GM18526 (cell line): Measurements from ENCODE around the gene TTC33.
A peak's percentile ranks its signal among the peaks of the same experiment; 100 is the strongest.

Experiments used
- POLR2A ChIP-seq: IDR thresholded peaks from 3 replicates; pipeline ENCODE4 v1.6.1; 2011; ENCODE audit not compliant: insufficient read length; ENCODE audit errors: extremely low read depth

TTC33 gene

DNA sequence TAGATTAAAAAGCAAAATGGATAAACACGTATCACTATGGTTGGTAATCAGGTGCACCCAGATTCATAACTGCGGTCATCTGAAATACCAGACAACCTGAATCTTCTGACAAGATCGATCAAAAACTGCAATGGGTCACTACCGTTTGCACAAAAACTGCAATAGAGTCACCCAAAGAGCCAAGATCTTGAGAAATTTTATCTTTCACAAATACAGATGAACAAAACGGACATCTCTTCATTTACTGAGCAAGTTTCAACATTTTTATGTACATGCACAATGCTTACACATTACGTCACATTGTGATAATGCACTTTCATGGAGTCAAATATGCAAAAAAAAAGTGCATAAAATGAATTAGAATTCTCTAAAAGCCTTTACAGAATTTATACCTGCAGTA, 23.8 kb upstream of the TTC33 start:
- TF ChIP-seq POLR2A, result no peak

DNA sequence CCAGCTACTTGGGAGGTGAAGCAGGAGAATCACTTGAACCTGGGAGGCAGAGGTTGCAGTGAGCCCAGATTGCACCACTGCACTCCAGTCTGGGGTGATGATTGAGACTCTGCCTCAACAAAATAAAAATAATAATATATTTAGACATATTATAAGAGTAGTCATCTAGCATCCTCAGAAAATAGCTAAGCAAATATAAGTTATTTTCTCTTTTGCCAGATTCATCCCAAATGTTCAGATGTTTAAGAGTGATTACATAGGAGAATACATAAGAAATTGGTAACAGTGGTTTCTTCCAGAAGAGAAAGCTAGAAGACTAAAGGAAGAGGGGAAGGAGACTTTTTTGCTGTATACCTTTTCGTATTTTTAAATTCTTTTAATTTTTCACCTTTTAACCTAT, 22.4 kb upstream of the TTC33 start:
- no peak for TF ChIP-seq POLR2A

DNA sequence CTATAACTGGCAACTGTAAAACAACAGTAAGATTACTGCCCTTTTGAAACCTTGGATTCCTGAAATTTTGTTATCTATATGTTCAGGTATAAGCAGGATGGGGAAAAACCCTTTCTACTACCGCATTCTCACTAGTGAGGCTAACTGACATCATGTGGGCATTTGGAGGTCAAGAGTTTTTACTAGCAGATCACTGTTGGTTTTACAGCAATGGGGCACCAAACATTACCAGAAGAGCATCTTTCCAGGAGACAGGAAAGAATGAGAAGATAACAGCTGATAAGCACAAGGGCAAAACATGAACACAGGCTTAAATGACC, 20.9 kb upstream of the TTC33 start:
- no peak for TF ChIP-seq POLR2A

DNA sequence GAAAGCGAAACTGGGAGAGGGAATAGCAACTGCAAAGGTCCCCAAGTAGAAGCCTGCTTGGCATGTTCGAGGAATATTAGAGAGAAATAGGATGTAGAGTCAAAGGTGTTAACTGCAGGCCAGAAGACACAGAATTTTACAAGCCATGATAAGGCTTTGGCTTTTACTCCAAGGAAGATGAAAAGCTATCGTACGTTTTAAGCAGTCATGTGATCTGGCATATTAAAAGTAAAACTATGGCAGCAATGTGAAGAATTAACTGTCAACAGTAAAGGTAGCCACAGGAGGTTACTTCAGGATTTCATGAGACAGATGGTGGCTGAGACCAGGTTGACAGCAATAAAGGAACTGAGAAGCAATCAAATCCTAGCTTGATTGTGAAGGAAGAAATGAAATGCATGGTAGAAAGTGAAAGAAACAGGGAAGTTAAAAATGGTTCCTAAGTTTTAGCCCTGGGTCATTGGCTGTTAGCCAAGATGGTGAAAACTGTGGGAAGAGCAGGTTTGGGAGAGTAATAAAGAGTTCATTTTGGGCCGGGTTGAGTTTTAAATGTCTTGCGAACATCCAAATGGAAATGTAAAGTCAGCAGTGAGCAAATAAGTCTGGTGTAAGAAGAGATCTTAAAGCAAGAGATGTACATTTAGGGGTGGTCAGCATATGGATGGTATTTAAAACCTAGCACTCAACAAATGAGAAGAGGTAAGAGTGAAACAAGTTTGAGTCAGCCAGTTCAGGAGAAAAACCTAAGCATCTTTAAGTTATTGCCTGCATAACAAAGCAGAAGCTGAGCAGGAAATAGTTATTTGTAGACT, 20.3 kb upstream of the TTC33 start:
- no peak for TF ChIP-seq POLR2A

DNA sequence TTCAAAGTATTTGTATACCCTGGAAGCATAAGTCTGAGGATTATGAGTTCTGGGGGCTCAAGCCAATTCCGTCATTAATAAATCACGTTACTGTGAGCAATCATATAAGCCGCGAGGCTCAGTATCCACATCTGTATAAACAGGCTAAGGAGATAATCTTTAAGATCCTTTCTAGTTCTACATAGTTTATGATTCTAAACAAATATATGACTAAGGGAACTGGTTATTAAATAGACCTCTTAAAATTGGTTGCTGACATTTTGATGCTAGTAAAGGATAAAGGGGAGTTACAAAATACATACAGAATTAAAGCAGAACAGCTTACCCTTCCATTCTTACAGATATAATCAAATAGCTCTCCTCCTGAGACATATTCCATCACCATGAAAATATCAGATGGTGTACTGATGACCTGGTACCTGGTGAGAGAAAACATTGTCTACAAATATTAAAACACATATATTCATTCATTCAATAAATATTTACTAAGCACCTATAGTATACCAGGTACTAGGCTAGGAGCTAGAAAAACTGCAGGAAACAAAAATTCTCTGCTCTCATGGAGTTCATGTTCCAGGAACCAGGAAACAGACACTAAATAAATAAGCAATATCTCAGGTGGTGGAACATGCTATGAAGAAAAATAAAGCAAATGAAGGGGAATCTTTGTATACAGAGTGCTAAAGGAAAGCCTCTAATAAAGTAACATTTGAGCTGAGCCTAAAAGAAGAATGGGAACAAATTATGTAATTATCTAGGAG, 19.5 kb upstream of the TTC33 start:
- no peak for TF ChIP-seq POLR2A

DNA sequence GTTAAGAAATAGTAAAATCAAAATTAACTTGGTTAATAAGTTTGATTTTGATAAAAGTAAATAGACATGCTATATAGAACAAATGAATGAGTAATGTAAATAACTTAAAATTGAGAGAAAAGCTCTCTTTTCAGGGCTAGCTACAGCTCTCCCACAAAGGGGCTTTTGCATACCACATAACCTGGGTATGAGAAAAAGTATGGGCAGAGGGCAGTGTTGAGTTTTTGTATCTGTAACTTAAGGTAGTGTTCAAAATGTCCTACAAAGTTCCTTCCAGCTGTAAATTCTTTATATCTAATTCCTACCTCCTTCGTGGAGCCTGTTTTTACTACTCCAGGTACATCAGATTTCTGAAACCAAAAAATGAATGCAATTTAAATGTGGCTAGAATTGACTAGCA, 18.9 kb upstream of the TTC33 start:
- no peak for TF ChIP-seq POLR2A

DNA sequence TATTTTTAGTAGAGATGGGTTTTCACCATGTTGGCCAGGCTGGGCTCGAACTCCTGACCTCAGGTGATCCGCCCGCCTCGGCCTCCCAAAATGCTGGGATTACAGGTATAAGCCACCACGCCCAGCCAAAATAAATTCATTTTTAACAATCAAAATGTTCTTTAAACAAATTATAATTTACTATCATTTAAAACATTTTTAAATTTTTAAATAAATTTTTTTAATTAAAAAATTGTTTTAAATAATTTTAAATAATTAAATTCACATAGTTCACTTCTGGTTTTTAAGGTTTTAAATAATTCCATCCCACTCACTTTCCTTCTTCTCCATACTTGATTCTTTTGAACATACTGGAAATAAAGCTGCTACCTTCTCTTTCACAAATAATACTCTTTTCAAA, 15.0 kb upstream of the TTC33 start:
- no peak for TF ChIP-seq POLR2A

DNA sequence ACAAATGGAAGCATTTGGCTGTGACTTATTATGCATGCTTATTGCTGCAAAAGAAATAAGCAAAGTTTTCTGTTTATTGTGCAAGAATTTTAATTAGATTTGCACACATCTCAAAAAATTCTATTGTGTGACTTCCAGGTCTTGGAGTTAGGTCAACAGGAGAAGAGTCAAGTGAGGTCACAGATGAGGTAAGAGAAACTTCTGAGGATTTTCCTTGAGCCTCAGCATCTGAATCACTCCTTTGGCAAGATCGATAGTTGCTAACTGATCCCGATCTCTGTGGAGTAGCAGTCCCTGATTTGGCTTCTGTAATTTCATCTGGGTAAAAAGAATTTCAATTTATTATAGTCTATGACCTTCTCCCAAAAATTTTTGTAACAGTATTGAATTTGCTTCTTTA, 6.9 kb upstream of the TTC33 start:
- no peak for TF ChIP-seq POLR2A

DNA sequence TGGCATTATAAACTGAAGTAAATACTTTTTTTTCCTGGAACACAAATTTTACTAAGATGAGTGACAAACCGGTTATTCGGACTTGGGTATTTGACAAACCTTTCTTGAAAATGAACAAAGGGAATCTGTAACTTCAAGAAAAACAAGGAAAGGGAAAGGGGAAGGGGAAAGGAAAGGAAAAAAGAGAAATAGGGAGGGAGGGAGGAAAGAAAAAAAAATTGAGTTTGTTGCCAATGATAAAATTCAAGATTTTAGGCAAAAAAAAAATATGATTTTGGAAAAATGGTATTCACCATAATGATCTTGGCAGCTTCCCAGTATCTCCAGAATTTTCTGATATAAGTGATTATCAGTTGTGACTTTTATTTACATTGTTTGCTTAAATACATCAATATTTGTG, 1.6 kb upstream of the TTC33 start:
- no peak for TF ChIP-seq POLR2A

DNA sequence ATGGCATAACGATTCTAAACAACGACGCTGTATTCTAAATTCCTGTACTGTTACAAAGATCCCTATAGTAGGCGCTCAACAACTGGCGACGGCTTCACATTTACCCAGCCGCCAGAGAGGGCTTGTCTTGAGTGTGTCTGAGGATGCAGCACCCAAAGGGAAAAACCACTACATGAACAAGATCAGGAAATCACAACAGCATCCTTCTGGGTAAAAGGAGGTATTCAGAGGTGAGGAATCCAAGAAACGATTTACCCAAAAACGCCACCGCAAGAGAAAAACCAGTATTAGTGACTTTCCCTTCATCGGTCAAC, 711 bp downstream of the TTC33 start:
- peak; percentile 18 for TF ChIP-seq POLR2A

DNA sequence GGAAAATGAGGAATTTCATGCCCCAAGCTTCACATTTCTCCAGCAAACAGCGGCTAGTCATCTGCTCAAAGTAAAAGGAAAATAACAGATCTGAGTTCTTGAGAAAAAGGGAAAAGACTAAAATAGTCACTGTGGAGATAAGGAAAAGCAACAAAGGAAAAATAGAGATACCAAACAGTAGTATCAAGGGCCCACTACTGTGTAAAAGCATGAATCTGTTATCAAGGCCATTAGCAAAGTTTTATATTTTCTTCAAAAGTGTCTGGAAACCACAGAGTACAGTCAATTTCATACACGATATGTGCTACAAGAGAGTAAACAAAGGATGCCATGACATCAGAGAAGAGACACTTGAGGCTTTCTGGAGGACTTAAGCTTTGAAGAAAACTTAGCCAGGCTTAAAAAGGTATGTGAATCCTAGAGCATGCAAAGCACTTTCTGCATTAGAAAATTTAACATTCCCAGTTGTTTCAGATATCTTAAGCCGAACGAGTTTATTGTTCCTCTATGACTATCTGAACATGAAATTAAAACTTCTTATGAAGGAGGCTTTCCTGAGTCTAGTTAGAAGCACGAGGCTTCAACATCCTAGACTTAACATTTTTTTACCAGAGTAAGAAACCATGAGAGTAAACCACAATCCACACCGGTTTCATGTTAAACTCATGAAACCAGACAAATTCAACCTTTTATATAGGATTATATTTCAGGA, 1.2 kb downstream of the TTC33 start:
- no peak for TF ChIP-seq POLR2A

DNA sequence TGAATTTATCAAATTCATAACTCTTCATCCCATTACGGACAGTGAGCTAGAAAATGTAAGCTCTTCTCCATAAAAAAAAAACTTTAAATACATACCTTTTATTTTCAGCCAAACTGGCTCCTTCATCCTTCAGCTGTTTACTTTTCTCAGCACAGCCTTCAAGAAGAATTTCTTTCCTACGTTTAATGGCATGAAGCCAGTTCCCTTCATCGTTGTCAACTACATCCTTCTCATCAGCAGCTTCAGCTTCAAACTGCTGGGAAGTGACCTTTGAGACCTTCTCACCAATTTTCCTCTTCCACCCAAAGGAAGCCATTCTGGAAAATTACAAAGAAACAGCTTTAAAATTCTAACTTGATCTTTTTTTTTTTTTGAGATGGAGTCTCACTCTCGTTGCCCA, 9.1 kb downstream of the TTC33 start:
- TF ChIP-seq POLR2A, result no peak

DNA sequence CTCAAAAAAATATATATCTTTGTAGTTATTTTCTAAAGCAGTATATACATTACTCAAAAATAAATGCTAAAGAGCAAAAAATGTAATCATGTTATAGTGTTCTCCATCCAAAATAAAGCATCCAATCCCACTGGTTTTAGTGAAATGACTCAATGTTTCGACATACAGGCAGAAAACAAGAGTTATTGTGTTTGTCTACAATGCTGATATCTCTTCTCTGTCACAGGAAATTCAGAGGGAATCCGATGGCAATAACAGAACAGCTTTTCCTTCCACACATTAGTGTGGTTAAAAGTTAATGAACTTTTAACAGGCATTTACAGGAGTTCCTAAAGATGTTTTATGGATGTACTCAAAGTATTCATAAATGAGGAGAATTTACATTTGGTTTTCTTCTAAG, 12.0 kb downstream of the TTC33 start:
- TF ChIP-seq POLR2A, result no peak

DNA sequence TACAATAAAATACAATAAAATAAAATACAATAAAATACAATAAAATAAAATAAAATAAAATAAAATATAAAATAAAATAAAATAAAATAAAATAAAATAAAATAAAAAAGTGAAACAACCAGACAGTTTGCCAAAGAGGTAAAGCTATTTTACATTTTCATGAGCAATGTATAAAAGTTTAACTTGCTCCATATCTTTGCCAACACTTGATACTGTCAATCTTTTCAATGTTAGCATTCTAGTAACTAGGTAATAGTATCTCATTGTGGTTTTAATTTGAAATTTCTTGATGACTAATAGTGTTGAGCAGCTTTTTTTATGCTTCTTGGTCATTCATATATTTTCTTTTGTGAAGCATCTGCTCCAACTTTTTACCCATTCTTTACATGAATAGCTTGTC, 17.3 kb downstream of the TTC33 start:
- TF ChIP-seq POLR2A, result no peak

DNA sequence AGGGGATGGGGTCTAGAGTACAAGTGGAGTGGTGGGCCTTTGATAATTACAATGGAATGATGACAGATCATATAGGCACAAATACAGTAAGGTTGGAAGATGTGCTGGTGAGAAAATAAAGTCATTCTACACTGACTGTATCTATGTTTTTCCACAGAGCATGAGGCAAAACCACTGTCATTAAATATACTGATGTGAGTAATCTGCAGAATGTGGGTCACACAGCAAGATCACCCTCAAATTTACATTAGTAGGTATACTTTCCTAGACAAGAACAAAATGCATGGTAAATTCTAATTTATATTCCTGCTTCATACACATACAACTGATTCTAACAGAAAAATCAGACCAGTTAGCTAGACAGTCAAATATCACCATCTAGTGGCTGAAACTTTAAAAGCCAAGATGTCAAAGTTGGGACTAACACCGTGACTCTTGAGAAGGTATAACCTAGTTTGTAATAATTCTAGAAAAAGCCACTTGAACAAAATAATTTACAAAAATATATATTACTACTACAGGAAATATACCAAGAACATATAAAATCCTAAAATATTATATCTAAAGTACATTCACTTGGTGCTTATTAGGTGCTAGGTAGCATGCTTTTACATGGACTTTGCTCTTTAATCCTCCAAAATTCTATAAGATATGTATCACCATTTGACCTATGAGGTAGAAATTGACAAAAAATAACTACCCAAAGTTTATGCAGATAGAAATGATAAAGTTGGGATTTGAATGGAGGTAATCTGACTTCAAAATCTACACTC, 19.5 kb downstream of the TTC33 start:
- no peak for TF ChIP-seq POLR2A

DNA sequence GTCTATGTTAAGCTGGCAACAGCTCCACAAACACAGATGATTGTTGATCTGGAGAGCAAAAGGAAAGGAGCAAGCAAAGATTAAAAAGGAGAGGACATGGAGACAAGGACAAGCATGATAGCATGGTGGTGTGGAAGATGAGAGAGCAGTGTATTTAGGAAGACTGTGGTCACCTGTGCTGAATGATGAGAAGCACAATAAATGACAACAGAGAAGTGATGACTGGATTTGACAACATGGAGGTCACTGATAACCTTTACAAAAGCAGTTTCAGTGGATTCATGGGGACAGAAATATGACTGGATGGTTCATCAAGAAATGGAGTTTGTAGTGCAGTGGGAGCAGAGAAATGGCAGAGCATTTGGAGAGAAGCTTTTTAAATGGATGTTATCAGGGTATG, 20.2 kb downstream of the TTC33 start:
- no peak for TF ChIP-seq POLR2A
